Spleen (tissue), 7 donors: ENCODE data around the gene TMEM243.

Source experiments
- CTCF ChIP-seq, 11 experiments: fragments of 200-600 bp in 7 of 11; fragments of 450-650 bp in 4 of 11; sonication (generic) in 4 of 11; IDR thresholded peaks in 8 of 11; conservative IDR thresholded peaks in 3 of 11; 1 replicate in 7 of 11; 2 replicates in 4 of 11; pipeline versions ENCODE4 v1.4.0 to v1.8.0; 2016 to 2021; ENCODE audit warnings: antibody characterized with exemption in 11 of 11, inconsistent platforms in 4 of 11, mild to moderate bottlenecking in 1 of 11
- POLR2A ChIP-seq, 3 donors: fragments of 450-650 bp; IDR thresholded peaks; one replicate each; pipeline ENCODE4 v1.5.1; 2017; ENCODE audit warnings: antibody characterized with exemption in 3 of 3, mild to moderate bottlenecking in 1 of 3
- POLR2AphosphoS5 ChIP-seq, 3 donors: sonication (generic); formaldehyde crosslinking; IDR thresholded peaks; one replicate each; pipeline ENCODE4 v1.5.1; 2017; ENCODE audit warnings: antibody characterized with exemption in 3 of 3
- donor health status: DM: no; HTN: no; CAD: no; lungs with moderate emphysema.
- donor health status: DM: no; HTN: no; CAD: no.
- donor health status: DM: no; HTN: no; CAD: no.

GRCh38 chr7:87217983-87218653 lies 1.4 kb downstream of the TMEM243 start:
- no peak for TF ChIP-seq CTCF (IDR thresholded peaks at IDR 0.05 in 8 of 11, conservative IDR thresholded peaks at IDR 0.05 in 3 of 11)
- no peak for TF ChIP-seq POLR2AphosphoS5 (IDR thresholded peaks at IDR 0.05)
- no peak for TF ChIP-seq POLR2A (IDR thresholded peaks at IDR 0.05)
